Transverse colon (tissue), 4 donors: ENCODE data around the gene OCA2.

Source experiments
- CTCF ChIP-seq, 5 experiments: fragments of 200-600 bp in 3 of 5; fragments of 450-650 bp in 2 of 5; sonication (generic) in 3 of 5; IDR thresholded peaks; 1 replicate in 2 of 5; 2 replicates in 3 of 5; pipeline ENCODE4 v1.5.1; 2016 to 2017; ENCODE audit warnings: antibody characterized with exemption in 5 of 5, inconsistent platforms in 3 of 5, mild to moderate bottlenecking in 2 of 5, moderate library complexity in 1 of 5
- POLR2A ChIP-seq: fragments of 450-650 bp; IDR thresholded peaks from one replicate; pipeline ENCODE4 v1.6.1; 2016; ENCODE audit warnings: antibody characterized with exemption, mild to moderate bottlenecking, moderate library complexity
- POLR2AphosphoS5 ChIP-seq, 3 donors: sonication (generic); formaldehyde crosslinking; IDR thresholded peaks; one replicate each; pipeline ENCODE4 v1.6.1; 2016; ENCODE audit warnings: antibody characterized with exemption in 3 of 3

GRCh38 chr15:28012231-28012630 lies 86.9 kb downstream of the OCA2 start:
- no peak for TF ChIP-seq CTCF (IDR thresholded peaks at IDR 0.05)
- TF ChIP-seq POLR2AphosphoS5 (IDR thresholded peaks at IDR 0.05), result no peak
- TF ChIP-seq POLR2A, result no peak
